ENCODE results near the gene SPAG6. TPM values are rescaled to one million over a fixed set of nuclear protein-coding genes. Genes with fewer than 3 reads are reported as not detected.

SPAG6 gene
- total and polyA plus RNA-seq, 9 of the 15 experiments (the other 6 are each of a cell fraction or from before 2014, with no cell fraction given), result 3.5 to 23.1 (median 11.8) TPM

- TF ChIP-seq HNRNPH1 (optimal IDR thresholded peaks at IDR 0.05; ENCODE audit: low read depth, low read length) (no peak), MCM2 (IDR thresholded peaks at IDR 0.05; ENCODE audit: low read depth) (no peak), RHOXF2B (CRISPR knock-in tag; conservative IDR thresholded peaks at IDR 0.05) (no peak), NFE2 (IDR thresholded peaks at IDR 0.05; ENCODE audit: low read depth) (no peak), ZNF511 (CRISPR knock-in tag; IDR thresholded peaks at IDR 0.05) (no peak; the same call in 1 of the 2 replicates), NEUROD1 (IDR thresholded peaks at IDR 0.05; ENCODE audit: borderline replicate concordance, low read depth, low read length, partially characterized antibody) (no peak), ZBED1 (IDR thresholded peaks at IDR 0.05) (no peak), TSC22D4 (tag; IDR thresholded peaks at IDR 0.05) (no peak), HOMEZ (CRISPR knock-in tag; IDR thresholded peaks at IDR 0.05) (no peak), RERE (CRISPR knock-in tag; IDR thresholded peaks at IDR 0.05; ENCODE audit: borderline replicate concordance) (0 out of 2 replicates have a peak, but pooled peaks have one; percentile 70), MBD2 (IDR thresholded peaks at IDR 0.05; ENCODE audit: borderline replicate concordance, low read depth) (no peak), ZNF212 (CRISPR knock-in tag; IDR thresholded peaks at IDR 0.05) (no peak), GATAD2B (IDR thresholded peaks at IDR 0.05; ENCODE audit: borderline replicate concordance) (0 out of 2 replicates have a peak, but pooled peaks have one; percentile 62), KHSRP (IDR thresholded peaks at IDR 0.05) (no peak), MNT (conservative IDR thresholded peaks at IDR 0.05) (peak; percentile 57 to 84), ZNF79 (CRISPR knock-in tag; IDR thresholded peaks at IDR 0.05; ENCODE audit: low read depth) (no peak), SREBF1 (IDR thresholded peaks at IDR 0.05; ENCODE audit: borderline replicate concordance, low read depth, low read length) (no peak; the same call in 1 of the 2 replicates)
- TF ChIP-seq, protein P1, sequence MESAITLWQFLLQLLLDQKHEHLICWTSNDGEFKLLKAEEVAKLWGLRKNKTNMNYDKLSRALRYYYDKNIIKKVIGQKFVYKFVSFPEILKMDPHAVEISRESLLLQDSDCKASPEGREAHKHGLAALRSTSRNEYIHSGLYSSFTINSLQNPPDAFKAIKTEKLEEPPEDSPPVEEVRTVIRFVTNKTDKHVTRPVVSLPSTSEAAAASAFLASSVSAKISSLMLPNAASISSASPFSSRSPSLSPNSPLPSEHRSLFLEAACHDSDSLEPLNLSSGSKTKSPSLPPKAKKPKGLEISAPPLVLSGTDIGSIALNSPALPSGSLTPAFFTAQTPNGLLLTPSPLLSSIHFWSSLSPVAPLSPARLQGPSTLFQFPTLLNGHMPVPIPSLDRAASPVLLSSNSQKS (CRISPR knock-in tag; IDR thresholded peaks at IDR 0.05), result no peak
These were observed 28.8 kb upstream of the SPAG6 start, which contains the start of gene COMMD3 (continued) for GRCh38 chr10:22316286-22317075.
